ENCODE data around the gene CCDC40. TPM values are rescaled to one million over a fixed set of nuclear protein-coding genes. Genes with fewer than 3 reads are reported as not detected.

Gene CCDC40
- total RNA-seq, 6 experiments from 2014 or later: 1.7 to 3.1 (median 2.1) TPM

GRCh38 chr17:80118601-80119270 lies 82.3 kb downstream of the CCDC40 start:
- ATAC-seq: no peak

DNA sequence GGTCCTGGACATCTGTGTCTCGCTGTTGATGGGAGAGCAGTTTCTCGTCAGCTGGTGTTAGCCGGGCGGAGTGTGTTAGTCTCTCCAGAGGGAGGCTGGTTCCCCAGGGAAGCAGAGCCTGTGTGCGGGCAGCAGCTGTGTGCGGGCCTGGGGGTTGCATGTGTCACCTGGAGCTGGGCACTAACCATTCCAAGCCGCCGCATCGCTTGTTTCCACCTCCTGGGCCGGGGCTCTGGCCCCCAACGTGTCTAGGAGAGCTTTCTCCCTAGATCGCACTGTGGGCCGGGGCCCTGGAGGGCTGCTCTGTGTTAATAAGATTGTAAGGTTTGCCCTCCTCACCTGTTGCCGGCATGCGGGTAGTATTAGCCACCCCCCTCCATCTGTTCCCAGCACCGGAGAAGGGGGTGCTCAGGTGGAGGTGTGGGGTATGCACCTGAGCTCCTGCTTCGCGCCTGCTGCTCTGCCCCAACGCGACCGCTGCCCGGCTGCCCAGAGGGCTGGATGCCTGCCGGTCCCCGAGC lies 82.9 kb downstream of the CCDC40 start:
- no peaks in the 10 kb centered on the region for H3K36me3 ChIP-seq
- ATAC-seq: no peak
- WGBS (ENCODE audit: insufficient coverage, low coverage, low lambda C conversion rate, missing lambda C conversion rate): no CpG with 5 or more reads among the region's 24 CpGs
- no peak overlapping the region for H3K27ac ChIP-seq
- H3K9me3 ChIP-seq: no peaks in the 10 kb centered on the region
- no peak for DNase-seq
- no peaks in the 10 kb centered on the region for H3K4me1 ChIP-seq
- TF ChIP-seq, protein P1, sequence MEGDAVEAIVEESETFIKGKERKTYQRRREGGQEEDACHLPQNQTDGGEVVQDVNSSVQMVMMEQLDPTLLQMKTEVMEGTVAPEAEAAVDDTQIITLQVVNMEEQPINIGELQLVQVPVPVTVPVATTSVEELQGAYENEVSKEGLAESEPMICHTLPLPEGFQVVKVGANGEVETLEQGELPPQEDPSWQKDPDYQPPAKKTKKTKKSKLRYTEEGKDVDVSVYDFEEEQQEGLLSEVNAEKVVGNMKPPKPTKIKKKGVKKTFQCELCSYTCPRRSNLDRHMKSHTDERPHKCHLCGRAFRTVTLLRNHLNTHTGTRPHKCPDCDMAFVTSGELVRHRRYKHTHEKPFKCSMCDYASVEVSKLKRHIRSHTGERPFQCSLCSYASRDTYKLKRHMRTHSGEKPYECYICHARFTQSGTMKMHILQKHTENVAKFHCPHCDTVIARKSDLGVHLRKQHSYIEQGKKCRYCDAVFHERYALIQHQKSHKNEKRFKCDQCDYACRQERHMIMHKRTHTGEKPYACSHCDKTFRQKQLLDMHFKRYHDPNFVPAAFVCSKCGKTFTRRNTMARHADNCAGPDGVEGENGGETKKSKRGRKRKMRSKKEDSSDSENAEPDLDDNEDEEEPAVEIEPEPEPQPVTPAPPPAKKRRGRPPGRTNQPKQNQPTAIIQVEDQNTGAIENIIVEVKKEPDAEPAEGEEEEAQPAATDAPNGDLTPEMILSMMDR (IDR thresholded peaks at IDR 0.05): no peak
- TF ChIP-seq POLR2A (IDR thresholded peaks at IDR 0.05): no peak
- no peak overlapping the region for H3K4me3 ChIP-seq
- no peaks in the 10 kb centered on the region for H3K27me3 ChIP-seq
- intact Hi-C loops (cut with DNase I): no loop called here

More at GRCh38 chr17:80118601-80119270, 82.3 kb downstream of the CCDC40 start:
- H3K27ac ChIP-seq: no peak overlapping the region
- no peaks in the 10 kb centered on the region for H3K4me1 ChIP-seq
- H3K4me3 ChIP-seq: no peak overlapping the region
- intact Hi-C loops (cut with DNase I): no loop called here
- no CpG with 5 or more reads among the region's 35 CpGs for WGBS (ENCODE audit: insufficient coverage, low coverage, low lambda C conversion rate, missing lambda C conversion rate)
- DNase-seq: no peak
- TF ChIP-seq POLR2A (IDR thresholded peaks at IDR 0.05): no peak
- TF ChIP-seq, protein P1 (IDR thresholded peaks at IDR 0.05): no peak
- no peaks in the 10 kb centered on the region for H3K36me3 ChIP-seq
- no peaks in the 10 kb centered on the region for H3K27me3 ChIP-seq
- H3K9me3 ChIP-seq: no peaks in the 10 kb centered on the region

DNA sequence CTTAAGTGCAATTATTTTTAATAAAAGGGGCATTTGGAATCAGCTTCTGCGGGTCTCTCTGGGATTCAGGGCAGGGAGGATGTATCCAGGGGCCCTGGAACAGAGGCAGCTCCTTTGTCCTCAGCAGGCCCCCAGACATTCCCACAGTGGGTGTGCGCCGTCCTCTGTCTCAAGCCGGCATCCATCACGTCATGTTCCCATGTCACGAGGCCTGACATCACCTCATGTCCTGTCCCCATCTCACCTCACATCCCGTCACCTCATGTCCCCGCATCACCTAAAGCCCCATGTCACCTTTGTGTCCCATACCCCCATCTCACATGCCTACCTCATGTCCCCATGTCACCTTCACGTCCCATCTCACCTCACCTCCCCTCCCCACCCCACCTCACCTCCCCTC lies 83.4 kb downstream of the CCDC40 start:
- ATAC-seq (no peak), DNase-seq (no peak)

DNA sequence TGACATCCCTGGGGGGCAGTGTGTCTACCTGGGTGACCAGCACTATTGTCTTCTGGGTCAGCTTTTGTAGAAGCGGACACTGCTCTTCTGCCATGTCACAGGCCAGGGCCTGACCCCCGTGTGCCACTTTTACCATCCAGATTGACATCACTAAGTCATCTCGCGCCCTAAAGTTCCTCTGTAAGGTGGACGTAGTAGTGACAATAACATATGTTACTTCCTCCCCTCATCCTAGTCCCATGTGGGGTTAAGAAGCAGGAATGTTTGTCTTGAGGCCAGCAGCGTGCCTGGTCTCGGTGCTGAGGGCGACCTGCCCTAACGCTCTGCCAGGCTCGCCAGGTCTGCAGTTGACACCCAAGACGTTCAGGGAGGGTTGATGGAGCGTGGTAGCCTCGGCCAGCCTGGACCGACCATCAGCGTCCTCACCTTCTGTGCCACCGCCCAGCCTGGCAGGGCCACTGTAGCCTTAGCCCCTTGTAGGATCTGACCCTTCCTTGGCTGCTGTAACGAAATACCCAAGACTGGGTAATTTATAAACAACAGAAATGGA lies 85.7 kb downstream of the CCDC40 start:
- no peaks in the 10 kb centered on the region for H3K27me3 ChIP-seq
- 83% methylated on average over 5 of the region's 17 CpGs for WGBS (ENCODE audit: insufficient coverage, low coverage, low lambda C conversion rate, missing lambda C conversion rate)
- H3K9me3 ChIP-seq: no peaks in the 10 kb centered on the region
- ATAC-seq (no peak), DNase-seq (no peak)
- intact Hi-C loops (cut with DNase I): no loop called here
- no peak for TF ChIP-seq POLR2A (IDR thresholded peaks at IDR 0.05)
- TF ChIP-seq, protein P1 (IDR thresholded peaks at IDR 0.05): no peak
- no peaks in the 10 kb centered on the region for H3K4me1 ChIP-seq
- no peak overlapping the region for H3K4me3 ChIP-seq
- H3K27ac ChIP-seq: no peak overlapping the region
- no peaks in the 10 kb centered on the region for H3K36me3 ChIP-seq

More for the DNA sequence above, 83.4 kb downstream of the CCDC40 start:
- 81% methylated on average over 5 of the region's 9 CpGs for WGBS (ENCODE audit: insufficient coverage, low coverage, low lambda C conversion rate, missing lambda C conversion rate)
- no peaks in the 10 kb centered on the region for H3K36me3 ChIP-seq
- no peaks in the 10 kb centered on the region for H3K9me3 ChIP-seq
- H3K4me1 ChIP-seq: no peaks in the 10 kb centered on the region
- intact Hi-C loops (cut with DNase I): no loop called here
- no peak overlapping the region for H3K27ac ChIP-seq
- TF ChIP-seq, protein P1 (IDR thresholded peaks at IDR 0.05): no peak
- TF ChIP-seq POLR2A (IDR thresholded peaks at IDR 0.05): no peak
- H3K4me3 ChIP-seq: no peak overlapping the region
- no peaks in the 10 kb centered on the region for H3K27me3 ChIP-seq
